Measurements from ENCODE around the gene CD27. TPM values are rescaled to one million over a fixed set of nuclear protein-coding genes. Genes with fewer than 3 reads are reported as not detected.

CD27 gene
- total RNA-seq, 1 experiment from 2014 or later = not detected

GRCh38 chr12:6438345-6438744 lies 6.4 kb upstream of the CD27 start:
- intact Hi-C loops (cut with micrococcal nuclease; ENCODE audit: unreplicated experiment) = no loop called here
- CTCF ChIA-PET = no interaction called here

GRCh38 chr12:6440391-6440790 lies 4.4 kb upstream of the CD27 start:
- Histone ChIP-seq H3K4me1 (ENCODE audit: insufficient read depth, low read length, poor library complexity, severe bottlenecking) (no peaks in the 10 kb centered on the region), H3K27me3 (replicated peaks; ENCODE audit: insufficient read depth, low read depth, low read length, poor library complexity) (no peaks in the 10 kb centered on the region), H3K9me3 (ENCODE audit: low read depth, low read length, poor library complexity, severe bottlenecking) (no peaks in the 10 kb centered on the region), H3K27ac (ENCODE audit: low read depth, low read length, poor library complexity, severe bottlenecking) (no peak overlapping the region), H3K4me3 (ENCODE audit: low read depth, low read length, poor library complexity, severe bottlenecking) (no peak overlapping the region), H3K36me3 (ENCODE audit: insufficient read depth, low read length, poor library complexity, severe bottlenecking) (no peaks in the 10 kb centered on the region)
- CTCF ChIA-PET = no interaction called here
- no TSS peak for BruUV-seq (replicated peaks)
- DNase-seq (ENCODE audit: low spot score) = no peak
- POLR2A ChIA-PET (ENCODE audit: low non-redundant PET) = no interaction called here
- intact Hi-C loops (cut with micrococcal nuclease; ENCODE audit: unreplicated experiment) = no loop called here
- TF ChIP-seq EZH2 (IDR thresholded peaks at IDR 0.05; ENCODE audit: borderline replicate concordance, low read depth, low read length, poor library complexity, severe bottlenecking) (no peak), CTCF (conservative IDR thresholded peaks at IDR 0.05; ENCODE audit: low read depth, low read length) (no peak)

More at GRCh38 chr12:6438345-6438744, 6.4 kb upstream of the CD27 start:
- no TSS peak for BruUV-seq (replicated peaks)
- H3K27me3 ChIP-seq (replicated peaks; ENCODE audit: insufficient read depth, low read depth, low read length, poor library complexity) = no peaks in the 10 kb centered on the region
- H3K4me3 ChIP-seq (ENCODE audit: low read depth, low read length, poor library complexity, severe bottlenecking) = no peak overlapping the region
- H3K9me3 ChIP-seq (ENCODE audit: low read depth, low read length, poor library complexity, severe bottlenecking) = no peaks in the 10 kb centered on the region
- POLR2A ChIA-PET (ENCODE audit: low non-redundant PET) = no interaction called here
- TF ChIP-seq CTCF (conservative IDR thresholded peaks at IDR 0.05; ENCODE audit: low read depth, low read length) (no peak), EZH2 (IDR thresholded peaks at IDR 0.05; ENCODE audit: borderline replicate concordance, low read depth, low read length, poor library complexity, severe bottlenecking) (no peak)
- DNase-seq (ENCODE audit: low spot score) = no peak
- no peaks in the 10 kb centered on the region for H3K4me1 ChIP-seq (ENCODE audit: insufficient read depth, low read length, poor library complexity, severe bottlenecking)
- H3K27ac ChIP-seq (ENCODE audit: low read depth, low read length, poor library complexity, severe bottlenecking) = no peak overlapping the region
- H3K36me3 ChIP-seq (ENCODE audit: insufficient read depth, low read length, poor library complexity, severe bottlenecking) = no peaks in the 10 kb centered on the region

- CTCF ChIA-PET = interaction anchor here (0.7 kb wide), 1 partner anchor 1185 kb away, joined by 3 read pairs; no protein-coding TSS in a partner anchor
- Histone ChIP-seq H3K4me1 (ENCODE audit: insufficient read depth, low read length, poor library complexity, severe bottlenecking) (no peaks in the 10 kb centered on the region), H3K36me3 (ENCODE audit: insufficient read depth, low read length, poor library complexity, severe bottlenecking) (no peaks in the 10 kb centered on the region), H3K4me3 (ENCODE audit: low read depth, low read length, poor library complexity, severe bottlenecking) (no peak overlapping the region), H3K27ac (ENCODE audit: low read depth, low read length, poor library complexity, severe bottlenecking) (no peak overlapping the region), H3K27me3 (replicated peaks; ENCODE audit: insufficient read depth, low read depth, low read length, poor library complexity) (no peaks in the 10 kb centered on the region), H3K9me3 (ENCODE audit: low read depth, low read length, poor library complexity, severe bottlenecking) (no peaks in the 10 kb centered on the region)
- no peak for TF ChIP-seq EZH2 (IDR thresholded peaks at IDR 0.05; ENCODE audit: borderline replicate concordance, low read depth, low read length, poor library complexity, severe bottlenecking)
- BruUV-seq (replicated peaks) = no TSS peak
- POLR2A ChIA-PET (ENCODE audit: low non-redundant PET) = no interaction called here
- no peak for DNase-seq (ENCODE audit: low spot score)
- intact Hi-C loops (cut with micrococcal nuclease; ENCODE audit: unreplicated experiment) = no loop called here
Measured at GRCh38 chr12:6442836-6443235, 1.9 kb upstream of the CD27 start.

- ChIA-PET CTCF (no interaction called here), POLR2A (ENCODE audit: low non-redundant PET) (interaction anchor here (0.6 kb wide), 1 partner anchor 45 kb away, joined by 4 read pairs; no protein-coding TSS in a partner anchor)
- no peaks in the 10 kb centered on the region for H3K36me3 ChIP-seq (ENCODE audit: insufficient read depth, low read length, poor library complexity, severe bottlenecking)
- no TSS peak for BruUV-seq (replicated peaks)
- H3K4me3 ChIP-seq (ENCODE audit: low read depth, low read length, poor library complexity, severe bottlenecking) = no peak overlapping the region
- intact Hi-C loops (cut with micrococcal nuclease; ENCODE audit: unreplicated experiment) = no loop called here
- H3K27ac ChIP-seq (ENCODE audit: low read depth, low read length, poor library complexity, severe bottlenecking) = no peak overlapping the region
- TF ChIP-seq EZH2 (IDR thresholded peaks at IDR 0.05; ENCODE audit: borderline replicate concordance, low read depth, low read length, poor library complexity, severe bottlenecking) (no peak), CTCF (conservative IDR thresholded peaks at IDR 0.05; ENCODE audit: low read depth, low read length) (no peak)
- no peaks in the 10 kb centered on the region for H3K27me3 ChIP-seq (replicated peaks; ENCODE audit: insufficient read depth, low read depth, low read length, poor library complexity)
- H3K9me3 ChIP-seq (ENCODE audit: low read depth, low read length, poor library complexity, severe bottlenecking) = no peaks in the 10 kb centered on the region
- no peaks in the 10 kb centered on the region for H3K4me1 ChIP-seq (ENCODE audit: insufficient read depth, low read length, poor library complexity, severe bottlenecking)
- DNase-seq (ENCODE audit: low spot score) = no peak
Measured at GRCh38 chr12:6443361-6443983, 1.3 kb upstream of the CD27 start.
